ENCODE data around the gene FAM83C. TPM values are rescaled to one million over a fixed set of nuclear protein-coding genes. Genes with fewer than 3 reads are reported as not detected.

The FAM83C gene
- total RNA-seq, 2 donors from 2014 or later = not detected

GRCh38 chr20:35243986-35244385 lies 48.2 kb downstream of the FAM83C start:
- Mint-ChIP-seq H3K27ac (no peak overlapping the region), H3K9me3 (no peaks in the 10 kb centered on the region), H3K36me3 (no peaks in the 10 kb centered on the region)
- DNase-seq (ENCODE audit: low spot score in 2 of 2) (no peak), ATAC-seq (no peak)

- ATAC-seq = no peak
- H3K27ac Mint-ChIP-seq = no peak overlapping the region
- H3K9me3 Mint-ChIP-seq = no peaks in the 10 kb centered on the region
- H3K36me3 Mint-ChIP-seq = no peaks in the 10 kb centered on the region
- no peak for DNase-seq (ENCODE audit: low spot score in 2 of 2)
Observed at GRCh38 chr20:35243317-35243716, 48.9 kb downstream of the FAM83C start.

GRCh38 chr20:35240811-35241293 lies 51.4 kb downstream of the FAM83C start:
- no peak for ATAC-seq
- H3K36me3 Mint-ChIP-seq = no peaks in the 10 kb centered on the region
- H3K27ac Mint-ChIP-seq = no peak overlapping the region
- H3K9me3 Mint-ChIP-seq = no peaks in the 10 kb centered on the region
- no peak for DNase-seq (ENCODE audit: low spot score in 2 of 2)

GRCh38 chr20:35240083-35240810 lies 52.0 kb downstream of the FAM83C start:
- Mint-ChIP-seq H3K9me3 (no peaks in the 10 kb centered on the region), H3K36me3 (no peaks in the 10 kb centered on the region), H3K27ac (no peak overlapping the region)
- ATAC-seq (no peak), DNase-seq (ENCODE audit: low spot score in 2 of 2) (no peak)

GRCh38 chr20:35238735-35239134 lies 53.5 kb downstream of the FAM83C start:
- Mint-ChIP-seq H3K9me3 (no peaks in the 10 kb centered on the region), H3K36me3 (no peaks in the 10 kb centered on the region), H3K27ac (peak overlapping the region in 1 of 2 donors; percentile 11)
- ATAC-seq (no peak), DNase-seq (ENCODE audit: low spot score in 2 of 2) (no peak)

GRCh38 chr20:35238170-35238569 lies 54.1 kb downstream of the FAM83C start:
- DNase-seq (ENCODE audit: low spot score in 2 of 2) (no peak), ATAC-seq (no peak)
- Mint-ChIP-seq H3K27ac (no peak overlapping the region), H3K36me3 (no peaks in the 10 kb centered on the region), H3K9me3 (no peaks in the 10 kb centered on the region)

GRCh38 chr20:35237486-35237885 lies 54.7 kb downstream of the FAM83C start:
- Mint-ChIP-seq H3K9me3 (no peaks in the 10 kb centered on the region), H3K36me3 (peaks cover 0 to 3% of the 10 kb centered on the region in 2 donors), H3K27ac (no peak overlapping the region)
- DNase-seq (ENCODE audit: low spot score in 2 of 2) (no peak), ATAC-seq (no peak)

- Mint-ChIP-seq H3K27ac (no peak overlapping the region), H3K9me3 (no peaks in the 10 kb centered on the region), H3K36me3 (peaks cover 0 to 8% of the 10 kb centered on the region in 2 donors)
- DNase-seq (ENCODE audit: low spot score in 2 of 2) (no peak), ATAC-seq (no peak)
Observed at GRCh38 chr20:35235881-35236280, 56.3 kb downstream of the FAM83C start.

Other genes starting within 250 kb of the FAM83C start
- gene TRPC4AP, start 199.6 kb downstream of the FAM83C start, total RNA-seq = 10 to 100 TPM; 44.6 to 51.3 TPM
- gene EDEM2, start 145.1 kb downstream of the FAM83C start, total RNA-seq = 10 to 100 TPM; 12.2 to 17.1 TPM
- gene PROCR, start 120.4 kb downstream of the FAM83C start, total RNA-seq = 1 to 10 TPM; 2.3 to 3.1 TPM
- gene MMP24, start 65.7 kb downstream of the FAM83C start, total RNA-seq = not detected
- gene MMP24OS, start 14.3 kb downstream of the FAM83C start, total RNA-seq = 10 to 100 TPM; 29.4 to 41.8 TPM
- 100 to 1,000 TPM in 1 of 2 donors, 10 to 100 TPM in 1; 63.9 to 115 TPM for gene EIF6, start 7.7 kb downstream of the FAM83C start, total RNA-seq
- gene UQCC1, start 119.5 kb upstream of the FAM83C start, total RNA-seq = 10 to 100 TPM; 58.7 to 69.7 TPM
- gene GDF5, start 145.8 kb upstream of the FAM83C start, total RNA-seq = under 1 TPM in 1 of 2 donors, not detected in 1; 0.11 TPM
- 10 to 100 TPM; 62.5 to 74.7 TPM for gene CEP250, start 163.2 kb upstream of the FAM83C start, total RNA-seq
- gene C20orf173, start 237.2 kb upstream of the FAM83C start, total RNA-seq = not detected
- 100 to 1,000 TPM; 132 to 150 TPM for gene ERGIC3, start 249.7 kb upstream of the FAM83C start, total RNA-seq

Data from activated naive CD4-positive, alpha-beta T cell treated with anti-CD3 and anti-CD28 coated beads, Interleukin-2, amount 50 U/mL, for 72 hours (primary cell).